Measurements from ENCODE around the gene PCDH1.

DNA sequence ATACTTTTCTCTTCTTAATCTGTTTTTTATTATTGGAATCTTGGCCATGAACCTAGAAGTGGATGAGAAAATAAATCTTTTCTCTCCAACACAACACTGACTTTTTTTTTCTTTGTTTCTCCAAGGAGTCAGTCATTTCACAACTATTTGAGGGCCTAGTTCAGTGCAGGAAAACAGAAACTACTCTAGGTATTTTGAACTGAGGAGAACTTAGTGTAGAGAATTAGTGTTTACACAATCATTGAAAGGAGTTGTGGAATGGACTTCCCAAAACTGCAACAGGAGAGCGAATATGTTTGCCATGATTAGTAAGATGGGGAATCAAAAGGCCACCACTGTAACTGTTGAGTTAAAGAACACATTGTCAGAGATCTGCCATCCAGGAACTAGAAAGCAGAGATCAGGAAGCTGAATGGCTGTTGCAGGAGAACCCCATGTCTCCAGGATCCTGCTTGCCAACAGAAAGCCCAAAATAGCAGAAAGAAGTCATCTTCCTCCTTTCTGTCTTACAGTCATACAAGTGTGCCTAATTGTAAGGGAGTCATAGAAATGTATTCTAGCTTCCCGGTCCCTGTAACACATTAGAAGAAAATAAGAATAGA is 20.3 kb upstream of the PCDH1 start:
- TF ChIP-seq GTF3A (CRISPR knock-in tag; conservative IDR thresholded peaks at IDR 0.05) = no peak
- no peak for TF ChIP-seq REPIN1 (CRISPR knock-in tag; IDR thresholded peaks at IDR 0.05; ENCODE audit: borderline replicate concordance, low read depth)
- TF ChIP-seq YEATS4 (CRISPR knock-in tag; IDR thresholded peaks at IDR 0.05; ENCODE audit: borderline replicate concordance) = no peak
- TF ChIP-seq BORCS8-MEF2B (CRISPR knock-in tag; IDR thresholded peaks at IDR 0.05) = no peak
- TF ChIP-seq POLR2A (IDR thresholded peaks at IDR 0.05; ENCODE audit: insufficient read depth in 1 of 2, low read depth in 2 of 2, low read length in 2 of 2) = no peak
- TF ChIP-seq CEBPB (IDR thresholded peaks at IDR 0.05; ENCODE audit: borderline replicate concordance, low read depth, low read length) = no peak
